Loucy (cell line): Measurements from ENCODE around the gene CSNK2B.

Experiments used
- CTCF ChIP-seq: fragments of 200-600 bp; sonication (generic); conservative IDR thresholded peaks from 2 replicates; pipeline ENCODE4 v1.5.1; 2014; ENCODE audit warnings: mild to moderate bottlenecking, antibody characterized with exemption, low read length
- EZH2phosphoT487 ChIP-seq: fragments of 200-600 bp; IDR thresholded peaks from 2 replicates; pipeline ENCODE4 v1.6.1; 2018; ENCODE audit warnings: antibody characterized with exemption, mild to moderate bottlenecking, moderate library complexity, borderline replicate concordance

- TF ChIP-seq CTCF (no peak), EZH2phosphoT487 (no peak)
These were observed 31.7 kb upstream of the CSNK2B start for GRCh38 chr6:31634131-31634530.
